Sigmoid colon (tissue), 7 donors: ENCODE results near the gene SYNDIG1. TPM values are rescaled to one million over a fixed set of nuclear protein-coding genes. Genes with fewer than 3 reads are reported as not detected.
A peak's percentile ranks its signal among the peaks of the same experiment; 100 is the strongest.

Source experiments
- DNase-seq: peaks from one replicate; pipeline ENCODE4 v3.0.0-alpha.2; 2019
- H3K27ac ChIP-seq, 4 donors: fragments of 200-600 bp; sonication (generic); one replicate each; pipeline ENCODE4 v1.5.1; 2016 to 2019; ENCODE audit warnings: mild to moderate bottlenecking in 1 of 4
- H3K27me3 ChIP-seq, 3 donors: fragments of 200-600 bp; sonication (generic); one replicate each; pipeline ENCODE4 v1.5.1; 2019; ENCODE audit warnings: mild to moderate bottlenecking in 1 of 3
- H3K36me3 ChIP-seq, 4 donors: fragments of 200-600 bp; sonication (generic); one replicate each; pipeline ENCODE4 v1.5.1; 2016 to 2019
- H3K4me1 ChIP-seq, 4 donors: fragments of 200-600 bp; sonication (generic); one replicate each; pipeline ENCODE4 v1.5.1; 2017 to 2019
- H3K4me3 ChIP-seq, 4 donors: fragments of 200-600 bp; sonication (generic); one replicate each; pipeline ENCODE4 v1.5.1; 2017 to 2019; ENCODE audit warnings: mild to moderate bottlenecking in 2 of 4, moderate library complexity in 1 of 4
- H3K9me3 ChIP-seq, 4 donors: fragments of 200-600 bp in 3 of 4; sonication (generic) in 3 of 4; one replicate each; pipeline versions ENCODE4 v1.5.1 to v1.6.1; 2013 to 2019
- EP300 ChIP-seq, 4 donors: sonication (generic); formaldehyde crosslinking; IDR thresholded peaks; one replicate each; pipeline ENCODE4 v1.6.1; 2017; ENCODE audit warnings: antibody characterized with exemption in 4 of 4
- POLR2A ChIP-seq, 2 donors: fragments of 450-650 bp; IDR thresholded peaks; one replicate each; pipeline ENCODE4 v1.6.1; 2016; ENCODE audit warnings: antibody characterized with exemption in 2 of 2, mild to moderate bottlenecking in 2 of 2, moderate library complexity in 2 of 2
- POLR2AphosphoS5 ChIP-seq, 4 donors: sonication (generic); formaldehyde crosslinking; IDR thresholded peaks; one replicate each; pipeline ENCODE4 v1.6.1; 2017; ENCODE audit warnings: antibody characterized with exemption in 4 of 4
- WGBS, 2 donors: extraction: QIAGEN DNeasy Blood & Tissue Kit; methylation state at CpG; one replicate each; pipeline ENCODE4 v1.1.7; 2013; 5-methylcytosine and 5-hydroxymethylcytosine counted together
- intact Hi-C: fragments of 100-400 bp; cut with DNase I; formaldehyde crosslinking; loops from one replicate; pipeline ENCODE4 v1.15.1; 2023
- polyA plus RNA-seq, 3 donors: library from polyadenylated mRNA; stranded (reverse); fragments of 200-250 nt; gene quantifications; one replicate each; pipeline ENCODE4 v1.2.3, GENCODE V29; 2013
- total RNA-seq, 4 donors: library from RNA; depleted of rRNA; stranded (reverse); fragments of >200 nt; gene quantifications; one replicate each; pipeline ENCODE4 v1.1.0, GENCODE V29; 2016
- TF ChIP-seq, protein P1 (sequence below), 4 experiments: fragments of 450-650 bp in 3 of 4; fragments of 200-600 bp in 1 of 4; IDR thresholded peaks; one replicate each; pipeline ENCODE4 v1.5.1; 2016 to 2019; ENCODE audit warnings: antibody characterized with exemption in 4 of 4, mild to moderate bottlenecking in 3 of 4, moderate library complexity in 2 of 4
- donor health status: healthy with polysubstance abuse.
- donor health status: Bipolar disorder and iron deficiency.
- donor health status: healthy.

SYNDIG1 gene
- total and polyA plus RNA-seq, 7 donors, result 0.16 to 0.69 (median 0.36) TPM; not detected in 2

DNA sequence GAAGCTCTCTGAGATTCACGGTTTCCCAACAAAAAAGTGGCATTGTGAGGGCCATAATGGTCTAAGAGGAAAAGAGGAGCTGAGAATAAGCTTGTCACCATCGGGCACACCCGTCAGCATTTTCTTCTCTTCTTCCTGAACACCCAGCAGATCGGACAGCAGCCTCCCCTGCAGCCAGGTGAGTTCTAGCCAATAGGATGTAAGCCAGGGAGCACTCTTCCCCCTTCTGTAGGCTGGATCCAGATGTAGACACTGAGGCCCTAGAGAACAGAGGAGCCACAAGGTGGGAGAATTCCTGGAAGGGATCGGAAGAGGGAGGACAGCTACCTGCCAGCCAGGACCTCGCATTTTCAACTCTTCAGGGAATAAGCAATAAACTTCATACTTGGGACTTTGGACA, 228.0 kb downstream of the SYNDIG1 start:
- TF ChIP-seq POLR2A (IDR thresholded peaks at IDR 0.05), result no peak
- no peak for TF ChIP-seq EP300 (IDR thresholded peaks at IDR 0.05)
- no peak for TF ChIP-seq POLR2AphosphoS5 (IDR thresholded peaks at IDR 0.05)
- TF ChIP-seq, protein P1, sequence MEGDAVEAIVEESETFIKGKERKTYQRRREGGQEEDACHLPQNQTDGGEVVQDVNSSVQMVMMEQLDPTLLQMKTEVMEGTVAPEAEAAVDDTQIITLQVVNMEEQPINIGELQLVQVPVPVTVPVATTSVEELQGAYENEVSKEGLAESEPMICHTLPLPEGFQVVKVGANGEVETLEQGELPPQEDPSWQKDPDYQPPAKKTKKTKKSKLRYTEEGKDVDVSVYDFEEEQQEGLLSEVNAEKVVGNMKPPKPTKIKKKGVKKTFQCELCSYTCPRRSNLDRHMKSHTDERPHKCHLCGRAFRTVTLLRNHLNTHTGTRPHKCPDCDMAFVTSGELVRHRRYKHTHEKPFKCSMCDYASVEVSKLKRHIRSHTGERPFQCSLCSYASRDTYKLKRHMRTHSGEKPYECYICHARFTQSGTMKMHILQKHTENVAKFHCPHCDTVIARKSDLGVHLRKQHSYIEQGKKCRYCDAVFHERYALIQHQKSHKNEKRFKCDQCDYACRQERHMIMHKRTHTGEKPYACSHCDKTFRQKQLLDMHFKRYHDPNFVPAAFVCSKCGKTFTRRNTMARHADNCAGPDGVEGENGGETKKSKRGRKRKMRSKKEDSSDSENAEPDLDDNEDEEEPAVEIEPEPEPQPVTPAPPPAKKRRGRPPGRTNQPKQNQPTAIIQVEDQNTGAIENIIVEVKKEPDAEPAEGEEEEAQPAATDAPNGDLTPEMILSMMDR (IDR thresholded peaks at IDR 0.05), result no peak
- WGBS, 2 donors, result 84 to 92% methylated on average over 6 of the region's 6 CpGs
- H3K4me3 ChIP-seq, result no peak overlapping the region

DNA sequence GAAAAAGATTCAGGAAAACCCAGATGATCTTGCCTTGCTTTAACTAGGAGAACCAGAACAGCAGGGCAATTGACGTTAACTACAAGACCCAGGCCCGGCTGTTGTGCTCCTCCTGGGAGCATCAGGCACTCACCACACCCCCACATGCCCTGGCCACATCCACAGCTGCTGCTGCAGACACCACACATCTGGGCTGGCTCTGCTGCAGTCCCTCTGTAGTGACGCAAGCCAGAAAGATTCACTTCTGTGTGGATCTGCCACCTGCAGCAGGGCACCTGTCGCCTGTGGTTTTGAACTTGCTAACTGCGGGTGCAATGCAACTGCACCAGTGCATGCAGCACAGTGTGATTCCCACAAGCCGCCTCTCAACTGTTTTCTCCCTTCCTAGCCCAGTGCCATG, 228.8 kb downstream of the SYNDIG1 start:
- peak; percentile 42 for DNase-seq
- TF ChIP-seq POLR2A (IDR thresholded peaks at IDR 0.05), result no peak
- TF ChIP-seq, protein P1 (IDR thresholded peaks at IDR 0.05), result no peak
- TF ChIP-seq EP300 (IDR thresholded peaks at IDR 0.05), result no peak
- no peak for TF ChIP-seq POLR2AphosphoS5 (IDR thresholded peaks at IDR 0.05)
- H3K36me3 ChIP-seq, result no peaks in the 10 kb centered on the region
- 61 to 83% methylated on average over 6 of the region's 6 CpGs for WGBS, 2 donors
- peaks cover 0 to 14% (median 7%) of the 10 kb centered on the region in 4 donors for H3K4me1 ChIP-seq
- H3K27me3 ChIP-seq, result no peaks in the 10 kb centered on the region
- no peaks in the 10 kb centered on the region for H3K9me3 ChIP-seq
- H3K4me3 ChIP-seq, result no peak overlapping the region
- H3K27ac ChIP-seq, result no peak overlapping the region
- intact Hi-C loops, result no loop called here

More for the DNA sequence above, 228.0 kb downstream of the SYNDIG1 start:
- H3K9me3 ChIP-seq, result no peaks in the 10 kb centered on the region
- no peak overlapping the region for H3K27ac ChIP-seq
- DNase-seq, result peak; percentile 17
- intact Hi-C loops, result no loop called here
- peaks cover 0 to 14% (median 7%) of the 10 kb centered on the region in 4 donors for H3K4me1 ChIP-seq
- H3K27me3 ChIP-seq, result no peaks in the 10 kb centered on the region
- no peaks in the 10 kb centered on the region for H3K36me3 ChIP-seq

DNA sequence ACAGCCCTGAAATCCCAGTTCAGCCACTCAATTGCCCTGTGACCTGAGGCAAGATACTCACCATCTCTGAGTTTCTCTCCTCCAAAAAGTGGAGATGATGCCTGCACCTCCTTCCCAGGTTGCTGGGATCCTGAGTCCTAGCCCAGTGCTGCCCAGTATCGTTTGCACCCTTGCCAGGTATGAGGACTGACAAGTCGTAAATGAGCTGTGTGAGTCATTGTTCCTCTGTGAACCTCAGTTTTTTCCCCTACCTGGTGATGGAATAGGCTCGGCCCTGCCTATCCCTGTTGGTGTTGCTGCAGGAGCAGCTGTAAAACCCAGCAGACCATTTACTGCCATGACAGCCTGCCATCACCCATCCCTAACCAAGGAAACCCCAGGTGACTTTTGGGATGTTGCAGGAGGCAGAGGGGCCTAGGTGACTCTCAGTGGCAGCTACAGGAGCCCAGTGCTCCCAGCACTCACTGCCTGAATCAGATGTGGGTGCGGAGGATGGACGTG, 229.3 kb downstream of the SYNDIG1 start:
- TF ChIP-seq EP300 (IDR thresholded peaks at IDR 0.05) (no peak), POLR2AphosphoS5 (IDR thresholded peaks at IDR 0.05) (no peak), POLR2A (IDR thresholded peaks at IDR 0.05) (no peak)
- TF ChIP-seq, protein P1 (IDR thresholded peaks at IDR 0.05), result no peak
- Histone ChIP-seq H3K4me1 (peaks cover 0 to 14% (median 7%) of the 10 kb centered on the region in 4 donors), H3K4me3 (no peak overlapping the region), H3K27me3 (no peaks in the 10 kb centered on the region), H3K36me3 (no peaks in the 10 kb centered on the region), H3K9me3 (no peaks in the 10 kb centered on the region), H3K27ac (no peak overlapping the region)
- 50 to 87% methylated on average over 5 of the region's 5 CpGs for WGBS, 2 donors
- intact Hi-C loops, result no loop called here
- no peak for DNase-seq

DNA sequence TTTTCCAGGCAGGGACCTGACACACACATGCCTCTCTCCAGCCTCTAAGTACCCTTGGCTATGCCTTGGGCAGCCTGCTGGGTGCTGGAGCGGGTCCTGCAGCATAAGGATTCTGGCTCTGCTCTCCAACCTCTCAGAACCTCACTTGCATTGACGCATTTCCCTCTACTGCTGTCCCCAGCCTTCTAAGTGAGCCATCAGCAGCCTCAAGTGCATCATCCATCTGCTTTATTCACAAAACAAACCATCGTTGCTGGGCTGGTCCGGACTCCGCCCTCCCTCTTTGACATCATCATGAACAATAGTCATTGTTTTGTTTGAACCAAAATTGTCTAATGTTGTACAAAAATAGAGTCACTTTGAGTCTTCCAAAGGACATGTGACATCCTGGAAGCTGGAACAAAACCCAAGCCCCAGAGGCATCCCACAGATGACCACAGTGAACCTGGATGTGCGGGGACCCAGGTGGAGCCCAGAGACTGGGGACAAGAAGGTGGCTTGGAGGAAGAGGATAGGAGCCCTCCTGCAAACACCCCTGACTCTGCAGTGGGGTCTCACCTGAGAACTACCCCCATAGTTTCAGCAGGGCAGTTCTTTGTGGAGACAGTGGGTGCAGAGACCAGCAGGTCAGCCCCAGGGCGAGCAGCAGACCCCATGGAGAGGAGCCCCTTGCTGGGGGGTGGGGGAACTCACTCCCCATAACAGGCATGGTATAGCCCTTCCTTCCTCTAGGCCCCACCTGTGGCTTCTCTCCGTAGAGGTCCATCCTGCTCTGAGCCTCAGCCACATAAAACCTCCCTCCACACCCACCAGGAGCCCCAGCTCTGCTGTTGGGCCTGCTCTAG, 230.1 kb downstream of the SYNDIG1 start:
- Histone ChIP-seq H3K27me3 (no peaks in the 10 kb centered on the region), H3K9me3 (no peaks in the 10 kb centered on the region), H3K36me3 (no peaks in the 10 kb centered on the region), H3K4me3 (no peak overlapping the region), H3K4me1 (peaks cover 0 to 7% (median 6%) of the 10 kb centered on the region in 4 donors), H3K27ac (no peak overlapping the region)
- peak; percentile 18 for DNase-seq
- TF ChIP-seq POLR2AphosphoS5 (IDR thresholded peaks at IDR 0.05) (no peak), EP300 (IDR thresholded peaks at IDR 0.05) (no peak), POLR2A (IDR thresholded peaks at IDR 0.05) (no peak)
- TF ChIP-seq, protein P1 (IDR thresholded peaks at IDR 0.05), result no peak
- 81% methylated on average over 8 of the region's 8 CpGs for WGBS, 2 donors
- intact Hi-C loops, result no loop called here
